Keratinocyte (primary cell): ENCODE results near the gene FRS3. TPM values are rescaled to one million over a fixed set of nuclear protein-coding genes. Genes with fewer than 3 reads are reported as not detected.

Experiments
- DNase-seq: peaks from one replicate; pipeline ENCODE4 v3.0.0-alpha.2; 2011; ENCODE audit warnings: low read depth, missing footprints, low spot score
- FAIRE-seq: peaks from 2 replicates; lab custom pipeline; 2011; peaks lifted over from hg19 to GRCh38; lab: Jason Lieb, UNC
- H2AFZ ChIP-seq: 2 replicates; pipeline ENCODE4 v1.6.0; 2012; ENCODE audit warnings: low read length, control low read depth, inconsistent platforms; ENCODE audit not compliant: control insufficient read depth
- H3K27ac ChIP-seq: 2 replicates; pipeline ENCODE4 v1.5.1; 2011; ENCODE audit warnings: low read length; ENCODE audit not compliant: control insufficient read depth, insufficient read depth
- H3K27me3 ChIP-seq: 3 replicates; pipeline ENCODE4 v1.6.0; 2011; ENCODE audit warnings: low read length; ENCODE audit not compliant: control insufficient read depth, insufficient read depth; ENCODE audit errors: extremely low read depth
- H3K36me3 ChIP-seq, 2 experiments: 2 replicates in 1 of 2; 3 replicates in 1 of 2; pipeline ENCODE4 v1.5.1; 2011; ENCODE audit warnings: low read length in 2 of 2, mild to moderate bottlenecking in 1 of 2; ENCODE audit not compliant: control insufficient read depth in 2 of 2, insufficient read depth in 2 of 2; ENCODE audit errors: extremely low read depth in 1 of 2
- H3K4me1 ChIP-seq: 3 replicates; pipeline ENCODE4 v1.5.1; 2011; ENCODE audit warnings: low read length; ENCODE audit not compliant: control insufficient read depth, insufficient read depth; ENCODE audit errors: extremely low read depth
- H3K4me2 ChIP-seq: 3 replicates; pipeline ENCODE4 v1.6.0; 2011; ENCODE audit warnings: low read depth, low read length; ENCODE audit not compliant: control insufficient read depth, insufficient read depth; ENCODE audit errors: extremely low read depth
- H3K4me3 ChIP-seq, 3 experiments: fragments of 200-600 bp in 1 of 3; sonication (generic) in 1 of 3; 2 replicates in 2 of 3; 3 replicates in 1 of 3; pipeline ENCODE4 v1.5.1; 2011 to 2016; ENCODE audit warnings: low read length in 3 of 3, mild to moderate bottlenecking in 3 of 3, control low read depth in 2 of 3, inconsistent platforms in 1 of 3, low read depth in 1 of 3, mixed read lengths in 1 of 3, mixed run types in 1 of 3, moderate library complexity in 1 of 3; ENCODE audit not compliant: control insufficient read depth in 2 of 3, insufficient read depth in 2 of 3; ENCODE audit errors: extremely low read depth in 1 of 3
- H3K79me2 ChIP-seq: 2 replicates; pipeline ENCODE4 v1.6.0; 2012; ENCODE audit warnings: low read length; ENCODE audit not compliant: control insufficient read depth, insufficient read depth
- H3K9ac ChIP-seq: 3 replicates; pipeline ENCODE4 v1.6.0; 2011; ENCODE audit warnings: low read length; ENCODE audit not compliant: control insufficient read depth, insufficient read depth; ENCODE audit errors: extremely low read depth
- H3K9me1 ChIP-seq: 3 replicates; pipeline ENCODE4 v1.6.0; 2011; ENCODE audit warnings: low read length; ENCODE audit not compliant: control insufficient read depth, insufficient read depth; ENCODE audit errors: extremely low read depth
- H3K9me3 ChIP-seq: 2 replicates; pipeline ENCODE4 v1.5.1; 2012; ENCODE audit warnings: low read depth, low read length; ENCODE audit not compliant: control insufficient read depth
- H4K20me1 ChIP-seq: 3 replicates; pipeline ENCODE4 v1.6.0; 2011; ENCODE audit warnings: low read length; ENCODE audit not compliant: control insufficient read depth, insufficient read depth; ENCODE audit errors: extremely low read depth
- CTCF ChIP-seq, 3 experiments: IDR thresholded peaks in 1 of 3; conservative IDR thresholded peaks in 1 of 3; optimal IDR thresholded peaks in 1 of 3; 2 replicates in 2 of 3; 3 replicates in 1 of 3; pipeline versions ENCODE3 to v1.5.1; 2011; ENCODE audit warnings: low read length in 3 of 3, mild to moderate bottlenecking in 3 of 3, moderate library complexity in 2 of 3, control low read depth in 1 of 3, inconsistent platforms in 1 of 3; ENCODE audit not compliant: insufficient read depth in 2 of 3; ENCODE audit errors: extremely low read depth in 1 of 3
- EZH2 ChIP-seq: IDR thresholded peaks from one replicate; pipeline ENCODE4 v1.6.1; 2012; ENCODE audit warnings: inconsistent platforms, mild to moderate bottlenecking, low read length, moderate library complexity
- dilution Hi-C: fragments of 300-500 bp; cut with MboI; formaldehyde crosslinking; loops from one replicate; pipeline ENCODE4 v1.7.0; 2020; ENCODE audit warnings: low sequenced_read_pairs; ENCODE audit not compliant: extremely low pct_ligation_motif_present
- polyA plus RNA-seq, 5 experiments: library from polyadenylated mRNA; depleted of rRNA in 3 of 5; stranded (reverse) in 3 of 5; stranded (forward) in 1 of 5; unstranded in 1 of 5; fragments of >200 nt; gene quantifications; 1 replicate in 1 of 5; 2 replicates in 3 of 5; 3 replicates in 1 of 5; pipeline versions ENCODE4 v1.2.1 to v1.2.3, GENCODE V29; 2011 to 2012; ENCODE audit warnings: missing spikeins in 2 of 5, low read depth in 1 of 5, low replicate concordance in 1 of 5

Gene FRS3
- polyA plus RNA-seq, 1 donor (not counting 4 experiments of a cell fraction or from before 2014, with no cell fraction given), result 2.0 TPM

GRCh38 chr6:41736186-41736733 lies 43.4 kb downstream of the FRS3 start:
- Histone ChIP-seq H3K27ac (no peak overlapping the region), H3K9me1 (no peaks in the 10 kb centered on the region), H3K36me3 (no peaks in the 10 kb centered on the region), H3K79me2 (no peaks in the 10 kb centered on the region), H3K9me3 (no peaks in the 10 kb centered on the region), H4K20me1 (no peaks in the 10 kb centered on the region), H3K27me3 (no peaks in the 10 kb centered on the region), H3K4me3 (no peak overlapping the region), H3K9ac (no peak overlapping the region), H3K4me2 (no peak overlapping the region), H2AFZ (no peak overlapping the region), H3K4me1 (peaks cover 33% of the 10 kb centered on the region)
- TF ChIP-seq EZH2 (no peak), CTCF (optimal IDR thresholded peaks at IDR 0.05 in 1 of 3, IDR thresholded peaks at IDR 0.05 in 1 of 3, conservative IDR thresholded peaks at IDR 0.05 in 1 of 3; ENCODE audit: extremely low read depth in 1 of 3, insufficient read depth in 2 of 3, low read length in 3 of 3) (no peak)
- FAIRE-seq (no peak), DNase-seq (no peak)
- dilution Hi-C loops, result no loop called here

GRCh38 chr6:41735427-41736185 lies 44.1 kb downstream of the FRS3 start, which contains the start of gene TFEB:
Gene TFEB (minus strand): TSS chr6:41735608. CDS start chr6:41691213, 44,395 bp downstream.
- dilution Hi-C loops, result no loop called here
- peak within 1 kb of the TSS; percentile 63 to 80 (median 69) for H3K4me3 ChIP-seq
- TF ChIP-seq CTCF (optimal IDR thresholded peaks at IDR 0.05 in 1 of 3, IDR thresholded peaks at IDR 0.05 in 1 of 3, conservative IDR thresholded peaks at IDR 0.05 in 1 of 3; ENCODE audit: extremely low read depth in 1 of 3, insufficient read depth in 2 of 3, low read length in 3 of 3) (peak in 2 of 3 experiments; percentile 71 to 93), EZH2 (no peak)
- no peaks in the 10 kb centered on the region for H4K20me1 ChIP-seq
- H3K9ac ChIP-seq, result peak within 1 kb of the TSS; percentile 50
- peak within 1 kb of the TSS; percentile 58 for H3K4me2 ChIP-seq
- H3K79me2 ChIP-seq, result no peaks in the 10 kb centered on the region
- H3K9me3 ChIP-seq, result no peaks in the 10 kb centered on the region
- DNase-seq (no peak), FAIRE-seq (peak; percentile 73)
- H3K9me1 ChIP-seq, result no peaks in the 10 kb centered on the region
- H3K36me3 ChIP-seq, result no peaks in the 10 kb centered on the region
- H2AFZ ChIP-seq, result peak within 1 kb of the TSS; percentile 63
- no peaks in the 10 kb centered on the region for H3K27me3 ChIP-seq
- H3K4me1 ChIP-seq, result peaks cover 35% of the 10 kb centered on the region
- H3K27ac ChIP-seq, result no peak within 1 kb of the TSS
